ENCODE measurements around the gene TANC1.

Gene TANC1

DNA sequence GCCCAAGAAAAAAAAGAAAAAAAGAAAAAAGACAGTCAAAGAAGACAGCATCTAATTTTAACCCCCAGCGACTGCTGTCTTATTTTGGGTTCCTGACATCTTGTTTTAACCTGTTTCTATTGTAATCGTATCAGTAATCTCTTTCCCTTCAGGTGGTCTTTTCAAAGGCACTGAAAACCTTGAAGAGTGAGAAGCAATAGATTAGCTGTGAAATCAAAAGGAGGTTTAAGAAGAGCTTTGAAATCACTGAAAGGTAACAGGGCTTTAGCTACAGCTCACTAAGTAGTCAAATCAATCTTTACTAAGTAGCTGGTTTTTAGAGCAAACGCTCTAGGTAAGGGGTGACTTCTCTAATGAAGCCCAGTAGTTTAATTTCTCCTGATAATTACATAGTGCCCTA lies 5.4 kb upstream of the TANC1 start:
- TF ChIP-seq TAF1 (IDR thresholded peaks at IDR 0.05; ENCODE audit: borderline replicate concordance, low read depth, low read length) (no peak), POLR2A (IDR thresholded peaks at IDR 0.05; ENCODE audit: low read depth, low read length) (no peak), POLR2AphosphoS5 (IDR thresholded peaks at IDR 0.05; ENCODE audit: low read depth, low read length) (no peak)
- DNase-seq (ENCODE audit: insufficient read length) (no peak), FAIRE-seq (peak; percentile 76)

GRCh38 chr2:158965107-158965506 lies 3.3 kb upstream of the TANC1 start:
- FAIRE-seq (no peak), DNase-seq (ENCODE audit: insufficient read length) (no peak)
- TF ChIP-seq POLR2AphosphoS5 (IDR thresholded peaks at IDR 0.05; ENCODE audit: low read depth, low read length) (no peak), TAF1 (IDR thresholded peaks at IDR 0.05; ENCODE audit: borderline replicate concordance, low read depth, low read length) (no peak), POLR2A (IDR thresholded peaks at IDR 0.05; ENCODE audit: low read depth, low read length) (no peak)

GRCh38 chr2:158965641-158966040 lies 2.8 kb upstream of the TANC1 start:
- no peak for FAIRE-seq
- no peak for DNase-seq (ENCODE audit: insufficient read length)
- no peak for TF ChIP-seq POLR2A (IDR thresholded peaks at IDR 0.05; ENCODE audit: low read depth, low read length)

DNA sequence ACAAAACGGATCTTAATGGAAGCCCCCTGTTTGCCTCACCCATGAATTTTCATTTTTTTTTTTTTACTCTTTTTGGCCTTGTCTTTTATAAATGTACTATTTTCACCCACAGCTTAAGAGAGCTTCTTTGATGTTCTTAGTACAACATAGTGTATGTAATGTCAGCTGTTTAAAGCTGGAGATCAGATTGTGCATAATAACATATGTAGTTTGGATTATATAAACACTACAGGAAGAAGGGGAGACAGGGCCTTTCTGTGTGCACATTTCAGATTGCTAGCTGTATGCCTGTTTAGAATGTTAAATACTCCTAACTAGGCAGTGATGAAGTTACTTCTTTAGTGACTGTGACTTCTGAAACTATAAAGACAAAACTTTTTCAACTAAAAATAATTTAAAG lies 2.1 kb upstream of the TANC1 start:
- no peak for FAIRE-seq
- no peak for TF ChIP-seq POLR2A (IDR thresholded peaks at IDR 0.05; ENCODE audit: low read depth, low read length)
- no peak for TF ChIP-seq POLR2AphosphoS5 (IDR thresholded peaks at IDR 0.05; ENCODE audit: low read depth, low read length)
- DNase-seq (ENCODE audit: insufficient read length): no peak

DNA sequence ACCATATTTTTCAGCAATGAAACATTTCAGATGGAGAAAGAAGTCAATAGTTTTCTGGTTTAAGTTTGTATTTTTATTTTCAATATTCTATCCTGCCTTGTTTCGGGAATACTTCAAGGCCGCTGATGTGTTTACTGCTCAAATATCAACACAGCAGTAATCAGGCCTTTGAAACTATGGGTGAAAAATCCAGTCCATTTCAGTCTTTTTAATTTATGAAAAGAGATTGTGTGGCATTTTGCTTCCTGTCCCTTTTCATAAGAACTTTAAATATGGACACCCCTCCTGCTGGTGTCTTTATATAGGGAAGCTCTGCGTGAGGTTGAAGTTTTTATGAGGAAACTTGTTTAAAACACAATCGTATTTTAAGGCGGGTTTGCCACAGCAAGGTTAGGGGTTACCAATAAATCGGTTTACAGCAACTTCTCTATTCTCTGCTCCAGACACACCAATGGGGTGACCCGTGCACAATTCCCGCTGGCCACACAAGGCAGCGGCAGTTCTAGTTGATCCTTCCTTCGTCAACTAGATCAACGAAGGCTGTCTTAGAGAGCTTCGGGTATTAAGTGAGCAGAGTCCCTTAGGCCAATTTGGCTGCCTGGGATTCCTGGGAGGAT lies 1.2 kb upstream of the TANC1 start:
- FAIRE-seq: no peak
- TF ChIP-seq TAF1 (IDR thresholded peaks at IDR 0.05; ENCODE audit: borderline replicate concordance, low read depth, low read length): no peak
- TF ChIP-seq POLR2A (IDR thresholded peaks at IDR 0.05; ENCODE audit: low read depth, low read length): no peak
- TF ChIP-seq POLR2AphosphoS5 (IDR thresholded peaks at IDR 0.05; ENCODE audit: low read depth, low read length): no peak
- DNase-seq (ENCODE audit: insufficient read length): no peak

DNA sequence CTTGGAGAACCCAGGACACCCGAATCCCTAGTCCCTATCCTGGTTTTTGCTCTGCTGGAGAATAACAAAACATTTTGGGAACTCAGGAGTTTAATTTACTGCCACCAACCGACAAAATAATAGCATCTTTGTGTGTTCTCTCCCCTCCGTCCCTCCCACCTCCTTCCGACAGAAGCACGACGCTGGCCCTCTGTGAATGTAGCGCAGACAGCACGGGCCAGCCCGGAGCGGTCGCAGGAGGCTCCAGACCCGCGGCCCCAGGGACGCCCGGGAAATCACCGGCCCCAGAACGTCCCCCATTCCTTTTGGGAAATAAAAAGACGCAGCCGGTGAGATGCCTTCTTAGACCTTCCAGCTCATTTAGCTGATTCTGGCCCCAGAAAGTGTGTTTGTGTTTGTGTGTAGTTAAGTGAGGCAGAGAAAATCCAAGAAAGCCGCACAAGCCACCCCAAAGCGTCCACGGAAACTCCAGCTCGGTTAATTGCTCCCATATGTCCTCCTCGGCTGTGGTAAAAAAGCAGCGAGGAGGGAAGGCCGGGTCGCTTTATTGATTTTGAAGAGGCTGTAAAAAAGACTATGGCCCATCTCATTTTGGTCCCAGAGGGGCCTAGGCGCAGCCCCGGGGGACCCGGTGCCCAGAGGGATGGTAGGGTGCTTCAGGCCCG lies 577 bp upstream of the TANC1 start:
- TF ChIP-seq TAF1 (IDR thresholded peaks at IDR 0.05; ENCODE audit: borderline replicate concordance, low read depth, low read length) (no peak), POLR2A (IDR thresholded peaks at IDR 0.05; ENCODE audit: low read depth, low read length) (no peak), POLR2AphosphoS5 (IDR thresholded peaks at IDR 0.05; ENCODE audit: low read depth, low read length) (no peak)
- FAIRE-seq (no peak), DNase-seq (ENCODE audit: insufficient read length) (no peak)

- FAIRE-seq (no peak), DNase-seq (ENCODE audit: insufficient read length) (no peak)
- TF ChIP-seq TAF1 (IDR thresholded peaks at IDR 0.05; ENCODE audit: borderline replicate concordance, low read depth, low read length) (no peak), POLR2AphosphoS5 (IDR thresholded peaks at IDR 0.05; ENCODE audit: low read depth, low read length) (no peak), POLR2A (IDR thresholded peaks at IDR 0.05; ENCODE audit: low read depth, low read length) (no peak)
Observed at GRCh38 chr2:158969162-158969714, 798 bp downstream of the TANC1 start.

DNA sequence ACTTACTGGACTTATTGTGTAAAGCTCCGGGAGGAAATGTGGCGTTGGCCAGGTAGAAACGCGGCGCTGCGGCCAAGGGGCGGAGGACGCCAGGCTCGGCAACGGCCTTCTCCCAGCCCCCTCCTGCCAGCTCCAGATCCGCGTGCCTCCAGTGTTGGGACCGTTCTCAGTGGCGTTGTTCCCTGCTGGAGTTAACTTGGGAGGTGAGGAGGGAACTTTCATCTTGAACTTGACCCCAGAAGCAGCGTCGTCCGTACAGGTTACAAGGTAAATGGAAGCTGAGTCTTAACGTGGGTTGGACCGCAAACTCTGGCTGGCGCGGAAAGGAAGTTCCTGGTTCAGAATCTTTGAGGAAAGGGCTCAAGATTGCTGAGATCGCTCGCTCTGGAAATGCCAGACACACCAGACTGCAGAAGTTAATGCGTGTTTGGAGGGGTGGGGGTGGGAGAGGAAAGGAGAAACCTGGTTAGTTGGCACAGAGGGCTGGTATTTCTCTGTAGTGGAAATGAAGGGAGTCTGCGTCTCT lies 1.3 kb downstream of the TANC1 start:
- DNase-seq (ENCODE audit: insufficient read length) (no peak), FAIRE-seq (peak; percentile 71)
- TF ChIP-seq TAF1 (IDR thresholded peaks at IDR 0.05; ENCODE audit: borderline replicate concordance, low read depth, low read length) (no peak), POLR2A (IDR thresholded peaks at IDR 0.05; ENCODE audit: low read depth, low read length) (no peak), POLR2AphosphoS5 (IDR thresholded peaks at IDR 0.05; ENCODE audit: low read depth, low read length) (no peak)

DNA sequence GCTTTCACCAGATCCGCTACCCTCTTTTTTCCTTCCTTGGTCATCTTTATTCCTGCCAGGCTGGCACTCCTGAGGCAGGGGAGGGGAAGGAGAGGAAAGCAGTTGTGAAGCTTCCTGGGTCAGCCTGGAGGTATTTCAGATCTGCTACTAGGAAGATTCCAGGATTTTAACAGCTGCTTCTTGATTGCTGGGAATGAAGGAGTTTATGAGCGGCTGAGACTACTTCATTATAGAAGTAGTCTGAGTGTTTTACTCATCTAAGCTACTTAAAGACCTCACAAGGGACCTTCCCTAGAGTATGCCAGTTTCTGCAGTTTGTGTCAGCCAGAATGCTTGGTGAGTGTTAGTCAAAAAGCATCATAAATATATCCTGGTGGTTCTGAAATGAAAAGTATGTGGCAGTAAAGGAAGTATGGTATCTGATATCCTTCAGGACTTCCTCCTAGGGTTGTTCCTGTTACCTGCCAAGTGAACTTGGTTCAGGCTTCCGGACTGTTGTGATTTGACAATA lies 1.9 kb downstream of the TANC1 start:
- no peak for FAIRE-seq
- TF ChIP-seq POLR2AphosphoS5 (IDR thresholded peaks at IDR 0.05; ENCODE audit: low read depth, low read length): no peak
- TF ChIP-seq POLR2A (IDR thresholded peaks at IDR 0.05; ENCODE audit: low read depth, low read length): no peak
- TF ChIP-seq TAF1 (IDR thresholded peaks at IDR 0.05; ENCODE audit: borderline replicate concordance, low read depth, low read length): no peak
- no peak for DNase-seq (ENCODE audit: insufficient read length)

DNA sequence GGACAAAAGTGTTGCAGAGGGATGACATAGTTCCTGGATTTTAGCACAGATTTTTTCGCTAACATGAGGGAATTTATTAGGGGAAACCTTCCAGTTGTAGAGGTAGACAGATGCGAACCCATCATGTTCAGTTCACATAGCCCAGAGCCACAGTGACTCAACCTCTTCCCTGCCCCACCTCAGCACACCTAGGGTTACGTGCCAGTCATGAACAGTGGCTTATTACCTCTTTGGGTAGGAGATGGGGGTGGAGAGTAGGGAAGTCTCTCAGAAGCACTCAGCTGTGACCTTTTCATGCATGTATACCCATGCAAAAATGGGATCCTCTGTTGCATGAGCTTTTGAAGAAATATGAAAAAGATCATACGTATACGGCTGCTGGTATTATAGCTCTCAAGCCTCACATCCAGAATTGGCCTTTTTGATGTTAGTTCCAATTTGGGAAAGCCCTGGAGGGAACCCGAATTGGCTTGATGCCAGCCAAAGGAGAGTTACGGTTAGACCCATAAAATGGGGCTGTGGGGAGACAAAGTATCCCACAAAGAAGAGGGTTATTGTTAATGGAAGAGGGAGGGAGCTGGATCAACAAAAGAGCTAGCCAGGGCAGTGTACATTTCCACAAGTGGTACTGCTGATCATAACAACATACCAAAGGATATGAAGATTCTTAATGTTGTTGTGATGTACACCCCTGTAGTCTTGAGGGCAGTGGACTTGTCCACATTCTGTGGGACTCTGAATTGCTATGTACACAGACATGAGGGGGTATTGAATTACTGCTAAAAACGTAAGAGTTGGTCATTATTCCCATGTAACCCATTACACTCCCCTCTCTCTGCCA lies 4.9 kb downstream of the TANC1 start:
- TF ChIP-seq TAF1 (IDR thresholded peaks at IDR 0.05; ENCODE audit: borderline replicate concordance, low read depth, low read length): no peak
- FAIRE-seq: no peak
- DNase-seq (ENCODE audit: insufficient read length): no peak

DNA sequence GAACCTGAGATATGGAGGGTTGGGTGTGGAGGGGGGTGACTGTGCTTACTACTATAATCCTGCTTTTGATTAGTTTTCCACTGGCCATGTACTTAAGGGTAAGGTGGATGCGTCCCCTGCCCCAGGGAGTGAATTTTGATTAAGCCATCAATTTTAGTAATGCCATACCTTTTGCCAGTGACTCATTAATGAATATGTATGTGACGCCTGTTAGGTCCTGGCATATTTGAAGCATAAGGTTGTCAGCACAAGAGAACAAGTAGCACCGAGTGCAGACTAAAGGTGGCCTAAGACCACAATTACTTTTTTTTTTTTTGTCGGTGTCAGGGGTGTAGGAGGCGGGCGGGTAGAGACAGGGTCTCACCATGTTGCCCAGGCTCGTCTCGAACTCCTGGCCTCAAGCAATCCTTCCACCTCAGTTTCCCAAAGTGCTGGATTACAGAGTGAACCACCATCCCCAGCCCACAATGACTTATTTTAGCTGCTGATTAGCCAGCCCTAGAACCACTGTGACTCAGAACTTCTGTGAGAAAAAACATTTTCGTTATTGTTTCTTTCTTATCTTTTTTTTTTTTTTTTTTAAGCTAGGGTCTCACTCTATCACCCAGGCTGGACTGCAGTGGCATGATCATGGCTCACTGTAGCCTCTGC lies 7.0 kb downstream of the TANC1 start:
- TF ChIP-seq TAF1 (IDR thresholded peaks at IDR 0.05; ENCODE audit: borderline replicate concordance, low read depth, low read length) (no peak), POLR2A (IDR thresholded peaks at IDR 0.05; ENCODE audit: low read depth, low read length) (no peak), POLR2AphosphoS5 (IDR thresholded peaks at IDR 0.05; ENCODE audit: low read depth, low read length) (no peak)
- FAIRE-seq: no peak
- no peak for DNase-seq (ENCODE audit: insufficient read length)

All from GM12892 (cell line).